ENCODE measurements around the gene FGFRL1.

The FGFRL1 gene

GRCh38 chr4:984336-985054, 26.9 kb upstream of the FGFRL1 start:
- H4K20me1 ChIP-seq (ENCODE audit: insufficient read depth) = no peaks in the 10 kb centered on the region
- H3K36me3 ChIP-seq (ENCODE audit: insufficient read depth) = no peaks in the 10 kb centered on the region
- no peak overlapping the region for H3K27ac ChIP-seq
- no peak overlapping the region for H3K9ac ChIP-seq
- TF ChIP-seq CTCF (conservative IDR thresholded peaks at IDR 0.05; ENCODE audit: low read depth, low read length) = no peak
- H2AFZ ChIP-seq (ENCODE audit: low read depth) = no peak overlapping the region
- H3K4me1 ChIP-seq (ENCODE audit: low read depth, poor library complexity, severe bottlenecking) = no peaks in the 10 kb centered on the region
- no peak overlapping the region for H3K4me3 ChIP-seq (IDR thresholded peaks at IDR 0.05; ENCODE audit: insufficient read depth, low read depth, low read length)
- peaks cover 4% of the 10 kb centered on the region; the same call in 1 of the 2 replicates for H3K27me3 ChIP-seq (ENCODE audit: insufficient read depth, low read depth)
- no peak overlapping the region for H3K4me2 ChIP-seq
- H3K79me2 ChIP-seq (ENCODE audit: insufficient read depth, low read depth) = no peaks in the 10 kb centered on the region

- H3K27ac ChIP-seq = no peak overlapping the region
- no peak overlapping the region for H3K4me3 ChIP-seq (IDR thresholded peaks at IDR 0.05; ENCODE audit: insufficient read depth, low read depth, low read length)
- H3K4me2 ChIP-seq = no peak overlapping the region
- H2AFZ ChIP-seq (ENCODE audit: low read depth) = no peak overlapping the region
- no peak for TF ChIP-seq CTCF (conservative IDR thresholded peaks at IDR 0.05; ENCODE audit: low read depth, low read length)
- H3K27me3 ChIP-seq (ENCODE audit: insufficient read depth, low read depth) = peaks cover 4% of the 10 kb centered on the region; the same call in 1 of the 2 replicates
- H4K20me1 ChIP-seq (ENCODE audit: insufficient read depth) = no peaks in the 10 kb centered on the region
- H3K9ac ChIP-seq = no peak overlapping the region
- no peaks in the 10 kb centered on the region for H3K79me2 ChIP-seq (ENCODE audit: insufficient read depth, low read depth)
- no peaks in the 10 kb centered on the region for H3K36me3 ChIP-seq (ENCODE audit: insufficient read depth)
- no peaks in the 10 kb centered on the region for H3K4me1 ChIP-seq (ENCODE audit: low read depth, poor library complexity, severe bottlenecking)
Observed at GRCh38 chr4:985123-985830, 26.1 kb upstream of the FGFRL1 start.

- H4K20me1 ChIP-seq (ENCODE audit: insufficient read depth) = no peaks in the 10 kb centered on the region
- no peak overlapping the region for H3K9ac ChIP-seq
- peaks cover 4% of the 10 kb centered on the region; the same call in 1 of the 2 replicates for H3K27me3 ChIP-seq (ENCODE audit: insufficient read depth, low read depth)
- no peaks in the 10 kb centered on the region for H3K4me1 ChIP-seq (ENCODE audit: low read depth, poor library complexity, severe bottlenecking)
- H3K4me2 ChIP-seq = no peak overlapping the region
- H2AFZ ChIP-seq (ENCODE audit: low read depth) = no peak overlapping the region
- H3K4me3 ChIP-seq (IDR thresholded peaks at IDR 0.05; ENCODE audit: insufficient read depth, low read depth, low read length) = no peak overlapping the region
- TF ChIP-seq CTCF (conservative IDR thresholded peaks at IDR 0.05; ENCODE audit: low read depth, low read length) = no peak
- H3K36me3 ChIP-seq (ENCODE audit: insufficient read depth) = no peaks in the 10 kb centered on the region
- H3K27ac ChIP-seq = no peak overlapping the region
- no peaks in the 10 kb centered on the region for H3K79me2 ChIP-seq (ENCODE audit: insufficient read depth, low read depth)
Observed at GRCh38 chr4:986428-986878, 25.0 kb upstream of the FGFRL1 start.

GRCh38 chr4:986879-987623, 24.4 kb upstream of the FGFRL1 start, which contains the start of gene IDUA:
TSS of gene IDUA (plus strand) at chr4:987044. CDS start at chr4:987085, 41 bp downstream.
- H3K9ac ChIP-seq = no peak within 1 kb of the TSS
- no peak within 1 kb of the TSS for H3K27ac ChIP-seq

More at GRCh38 chr4:986879-987623, 24.4 kb upstream of the FGFRL1 start, which contains the start of gene IDUA:
- no peak for TF ChIP-seq CTCF (conservative IDR thresholded peaks at IDR 0.05; ENCODE audit: low read depth, low read length)
- Histone ChIP-seq H3K27me3 (ENCODE audit: insufficient read depth, low read depth) (peaks cover 4% of the 10 kb centered on the region; the same call in 1 of the 2 replicates), H4K20me1 (ENCODE audit: insufficient read depth) (no peaks in the 10 kb centered on the region), H3K4me2 (no peak within 1 kb of the TSS), H3K4me1 (ENCODE audit: low read depth, poor library complexity, severe bottlenecking) (no peaks in the 10 kb centered on the region), H3K36me3 (ENCODE audit: insufficient read depth) (no peaks in the 10 kb centered on the region), H3K4me3 (IDR thresholded peaks at IDR 0.05; ENCODE audit: insufficient read depth, low read depth, low read length) (no peak within 1 kb of the TSS), H2AFZ (ENCODE audit: low read depth) (no peak within 1 kb of the TSS), H3K79me2 (ENCODE audit: insufficient read depth, low read depth) (no peaks in the 10 kb centered on the region)
